ACC112 (cell line): ENCODE measurements around the gene JMJD1C.

Source experiments
- H2AFZ ChIP-seq: fragments of 200-600 bp; sonication (generic); one replicate; pipeline ENCODE4 v1.6.0; 2017; ENCODE audit warnings: antibody characterized with exemption, low read length; ENCODE audit not compliant: unreplicated experiment
- H3K27ac ChIP-seq: fragments of 200-600 bp; sonication (generic); 2 replicates; pipeline ENCODE4 v1.5.1; 2014; ENCODE audit warnings: low read depth, mild to moderate bottlenecking, antibody characterized with exemption, low read length, moderate library complexity
- H3K27me3 ChIP-seq: fragments of 200-600 bp; sonication (generic); 2 replicates; pipeline ENCODE4 v1.6.1; 2014; ENCODE audit warnings: mild to moderate bottlenecking, antibody characterized with exemption, low read length, moderate library complexity, mixed read lengths; ENCODE audit not compliant: insufficient read depth
- H3K36me3 ChIP-seq: fragments of 200-600 bp; sonication (generic); 2 replicates; pipeline ENCODE4 v1.6.1; 2016; ENCODE audit warnings: mild to moderate bottlenecking, antibody characterized with exemption, low read length, moderate library complexity, mixed read lengths; ENCODE audit not compliant: insufficient read depth
- H3K4me1 ChIP-seq: fragments of 200-600 bp; sonication (generic); one replicate; pipeline ENCODE4 v1.6.1; 2016; ENCODE audit warnings: low read length, mixed read lengths; ENCODE audit not compliant: insufficient read depth, unreplicated experiment, control insufficient read depth
- H3K4me3 ChIP-seq: fragments of 200-600 bp; sonication (generic); 2 replicates; pipeline ENCODE4 v1.5.1; 2014; ENCODE audit warnings: mild to moderate bottlenecking, low read depth, low read length
- H3K79me2 ChIP-seq: fragments of 200-600 bp; sonication (generic); one replicate; pipeline ENCODE4 v1.6.0; 2016; ENCODE audit warnings: low read length; ENCODE audit not compliant: control insufficient read depth, unreplicated experiment, insufficient read depth

JMJD1C gene

GRCh38 chr10:63192826-63193225 lies 273.0 kb downstream of the JMJD1C start:
- no peaks in the 10 kb centered on the region for H3K27me3 ChIP-seq
- H3K4me3 ChIP-seq: no peak overlapping the region
- H2AFZ ChIP-seq: no peak overlapping the region
- H3K27ac ChIP-seq: no peak overlapping the region
- H3K79me2 ChIP-seq: no peaks in the 10 kb centered on the region
- peaks cover 44% of the 10 kb centered on the region for H3K36me3 ChIP-seq
- H3K4me1 ChIP-seq: peaks cover 12% of the 10 kb centered on the region

GRCh38 chr10:63175534-63175933 lies 290.2 kb downstream of the JMJD1C start:
- Histone ChIP-seq H3K36me3 (peaks cover 30% of the 10 kb centered on the region), H3K27me3 (no peaks in the 10 kb centered on the region), H3K4me3 (no peak overlapping the region), H2AFZ (no peak overlapping the region), H3K4me1 (no peaks in the 10 kb centered on the region), H3K27ac (no peak overlapping the region), H3K79me2 (no peaks in the 10 kb centered on the region)

GRCh38 chr10:63173468-63174232 lies 292.1 kb downstream of the JMJD1C start:
- Histone ChIP-seq H3K27me3 (no peaks in the 10 kb centered on the region), H3K79me2 (no peaks in the 10 kb centered on the region), H3K36me3 (peaks cover 36% of the 10 kb centered on the region), H3K4me1 (no peaks in the 10 kb centered on the region), H3K4me3 (no peak overlapping the region), H2AFZ (no peak overlapping the region), H3K27ac (no peak overlapping the region)

- H3K4me3 ChIP-seq: no peak overlapping the region
- H3K27me3 ChIP-seq: no peaks in the 10 kb centered on the region
- no peak overlapping the region for H3K27ac ChIP-seq
- H3K79me2 ChIP-seq: no peaks in the 10 kb centered on the region
- no peak overlapping the region for H2AFZ ChIP-seq
- no peaks in the 10 kb centered on the region for H3K4me1 ChIP-seq
- peaks cover 26% of the 10 kb centered on the region for H3K36me3 ChIP-seq
Measured at GRCh38 chr10:63171926-63172325, 293.9 kb downstream of the JMJD1C start.

GRCh38 chr10:63171255-63171855 lies 294.4 kb downstream of the JMJD1C start:
- H2AFZ ChIP-seq: no peak overlapping the region
- no peaks in the 10 kb centered on the region for H3K4me1 ChIP-seq
- H3K79me2 ChIP-seq: no peaks in the 10 kb centered on the region
- H3K4me3 ChIP-seq: no peak overlapping the region
- no peak overlapping the region for H3K27ac ChIP-seq
- no peaks in the 10 kb centered on the region for H3K27me3 ChIP-seq
- H3K36me3 ChIP-seq: peaks cover 20% of the 10 kb centered on the region

GRCh38 chr10:63169624-63170023 lies 296.2 kb downstream of the JMJD1C start:
- Histone ChIP-seq H3K79me2 (no peaks in the 10 kb centered on the region), H3K4me1 (no peaks in the 10 kb centered on the region), H3K4me3 (no peak overlapping the region), H2AFZ (no peak overlapping the region), H3K36me3 (peaks cover 10% of the 10 kb centered on the region), H3K27me3 (no peaks in the 10 kb centered on the region), H3K27ac (no peak overlapping the region)

GRCh38 chr10:63168821-63169462 lies 296.8 kb downstream of the JMJD1C start:
- Histone ChIP-seq H3K36me3 (peaks cover 10% of the 10 kb centered on the region), H3K79me2 (no peaks in the 10 kb centered on the region), H3K27me3 (no peaks in the 10 kb centered on the region), H3K27ac (peak overlapping the region; percentile 21; the same call in 1 of the 2 replicates), H2AFZ (no peak overlapping the region), H3K4me3 (no peak overlapping the region), H3K4me1 (peaks cover 3% of the 10 kb centered on the region)

GRCh38 chr10:63166742-63167258 lies 299.0 kb downstream of the JMJD1C start:
- no peak overlapping the region for H2AFZ ChIP-seq
- no peaks in the 10 kb centered on the region for H3K27me3 ChIP-seq
- H3K4me3 ChIP-seq: no peak overlapping the region
- no peaks in the 10 kb centered on the region for H3K79me2 ChIP-seq
- no peak overlapping the region for H3K27ac ChIP-seq
- peaks cover 3% of the 10 kb centered on the region for H3K4me1 ChIP-seq
- peaks cover 10% of the 10 kb centered on the region for H3K36me3 ChIP-seq

- Histone ChIP-seq H3K27ac (no peak overlapping the region), H3K4me3 (no peak overlapping the region), H3K27me3 (no peaks in the 10 kb centered on the region), H3K36me3 (peaks cover 6% of the 10 kb centered on the region), H3K4me1 (peaks cover 3% of the 10 kb centered on the region), H2AFZ (no peak overlapping the region), H3K79me2 (no peaks in the 10 kb centered on the region)
Measured at GRCh38 chr10:63165249-63165648, 300.5 kb downstream of the JMJD1C start.

GRCh38 chr10:63164166-63164623 lies 301.6 kb downstream of the JMJD1C start:
- H3K4me1 ChIP-seq: peaks cover 3% of the 10 kb centered on the region

More at GRCh38 chr10:63164166-63164623, 301.6 kb downstream of the JMJD1C start:
- Histone ChIP-seq H3K4me3 (no peak overlapping the region), H3K27ac (no peak overlapping the region), H2AFZ (no peak overlapping the region), H3K27me3 (no peaks in the 10 kb centered on the region), H3K36me3 (peaks cover 3% of the 10 kb centered on the region; the same call in 1 of the 2 replicates), H3K79me2 (no peaks in the 10 kb centered on the region)
